Measurements from ENCODE around the gene PIAS1.

PIAS1 gene

DNA sequence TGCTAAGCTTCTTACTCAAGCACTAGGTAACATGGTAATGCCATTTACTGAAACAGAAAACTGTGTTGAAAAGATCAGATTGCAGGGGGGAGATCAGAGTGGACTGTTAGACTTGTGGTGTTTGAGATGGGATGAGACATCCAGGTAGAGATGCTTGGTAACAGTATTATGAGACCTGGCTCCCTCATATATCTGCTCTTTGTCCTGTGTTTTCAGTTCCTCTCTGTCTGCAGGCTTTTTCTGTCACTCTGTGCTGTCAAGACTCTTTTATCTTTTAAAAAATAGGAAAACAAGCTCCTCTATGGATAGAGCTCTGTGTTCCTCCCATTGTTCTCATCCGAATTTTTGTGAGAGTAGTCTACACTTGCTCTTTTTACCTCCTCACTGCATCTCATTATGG, 103.0 kb downstream of the PIAS1 start:
- ChIA-PET POLR2A (interaction anchor here (0.7 kb wide), 1 partner anchor 34 kb away, joined by 4 read pairs; no protein-coding TSS in a partner anchor), CTCF (interaction anchor here (0.6 to 2.5 kb wide), 2 partner anchors 142 to 294 kb away, joined by 3 to 10 read pairs; no protein-coding TSS in a partner anchor)
- H3K9me3 ChIP-seq (ENCODE audit: control insufficient read depth, insufficient read depth, low read depth, low read length), result no peaks in the 10 kb centered on the region
- H3K4me1 ChIP-seq (ENCODE audit: control insufficient read depth, insufficient read depth, low read length), result no peaks in the 10 kb centered on the region
- H3K36me3 ChIP-seq (ENCODE audit: control insufficient read depth in 2 of 2, insufficient read depth in 1 of 2, low read length in 2 of 2), result peaks cover 13 to 18% of the 10 kb centered on the region in 2 experiments
- no peak overlapping the region for H3K4me3 ChIP-seq (ENCODE audit: low read depth, low read length)
- no peak overlapping the region for H3K27ac ChIP-seq (ENCODE audit: extremely low read depth, low read depth, low read length)
- TF ChIP-seq, protein P1, sequence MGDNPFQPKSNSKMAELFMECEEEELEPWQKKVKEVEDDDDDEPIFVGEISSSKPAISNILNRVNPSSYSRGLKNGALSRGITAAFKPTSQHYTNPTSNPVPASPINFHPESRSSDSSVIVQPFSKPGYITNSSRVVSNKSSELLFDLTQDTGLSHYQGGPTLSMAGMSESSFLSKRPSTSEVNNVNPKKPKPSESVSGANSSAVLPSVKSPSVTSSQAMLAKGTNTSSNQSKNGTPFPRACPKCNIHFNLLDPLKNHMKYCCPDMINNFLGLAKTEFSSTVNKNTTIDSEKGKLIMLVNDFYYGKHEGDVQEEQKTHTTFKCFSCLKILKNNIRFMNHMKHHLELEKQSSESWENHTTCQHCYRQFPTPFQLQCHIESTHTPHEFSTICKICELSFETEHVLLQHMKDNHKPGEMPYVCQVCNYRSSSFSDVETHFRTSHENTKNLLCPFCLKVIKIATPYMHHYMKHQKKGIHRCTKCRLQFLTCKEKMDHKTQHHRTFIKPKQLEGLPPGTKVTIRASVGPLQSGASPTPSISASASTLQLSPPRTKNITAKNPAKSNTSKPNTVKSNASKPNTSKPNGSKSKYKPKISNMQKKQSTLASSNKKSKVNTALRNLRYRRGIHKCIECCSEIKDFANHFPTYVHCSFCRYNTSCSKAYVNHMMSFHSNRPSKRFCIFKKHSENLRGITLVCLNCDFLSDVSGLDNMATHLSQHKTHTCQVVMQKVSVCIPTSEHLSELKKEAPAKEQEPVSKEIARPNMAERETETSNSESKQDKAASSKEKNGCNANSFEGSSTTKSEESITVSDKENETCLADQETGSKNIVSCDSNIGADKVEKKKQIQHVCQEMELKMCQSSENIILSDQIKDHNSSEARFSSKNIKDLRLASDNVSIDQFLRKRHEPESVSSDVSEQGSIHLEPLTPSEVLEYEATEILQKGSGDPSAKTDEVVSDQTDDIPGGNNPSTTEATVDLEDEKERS (tag by site-specific recombination; IDR thresholded peaks at IDR 0.05), result no peak
- TF ChIP-seq ZNF76 (tag by site-specific recombination; IDR thresholded peaks at IDR 0.05; ENCODE audit: borderline replicate concordance, low read depth), result no peak
- no peak for TF ChIP-seq ZNF426 (tag by site-specific recombination; IDR thresholded peaks at IDR 0.05)
- TF ChIP-seq, protein P2, sequence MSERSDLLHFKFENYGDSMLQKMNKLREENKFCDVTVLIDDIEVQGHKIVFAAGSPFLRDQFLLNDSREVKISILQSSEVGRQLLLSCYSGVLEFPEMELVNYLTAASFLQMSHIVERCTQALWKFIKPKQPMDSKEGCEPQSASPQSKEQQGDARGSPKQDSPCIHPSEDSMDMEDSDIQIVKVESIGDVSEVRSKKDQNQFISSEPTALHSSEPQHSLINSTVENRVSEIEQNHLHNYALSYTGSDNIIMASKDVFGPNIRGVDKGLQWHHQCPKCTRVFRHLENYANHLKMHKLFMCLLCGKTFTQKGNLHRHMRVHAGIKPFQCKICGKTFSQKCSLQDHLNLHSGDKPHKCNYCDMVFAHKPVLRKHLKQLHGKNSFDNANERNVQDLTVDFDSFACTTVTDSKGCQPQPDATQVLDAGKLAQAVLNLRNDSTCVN (tag by site-specific recombination; optimal IDR thresholded peaks at IDR 0.05), result no peak
- TF ChIP-seq ZBTB20 (tag by site-specific recombination; IDR thresholded peaks at IDR 0.05), result no peak
- no peak for TF ChIP-seq ZSCAN23 (tag by site-specific recombination; IDR thresholded peaks at IDR 0.05)
- TF ChIP-seq, protein P3, sequence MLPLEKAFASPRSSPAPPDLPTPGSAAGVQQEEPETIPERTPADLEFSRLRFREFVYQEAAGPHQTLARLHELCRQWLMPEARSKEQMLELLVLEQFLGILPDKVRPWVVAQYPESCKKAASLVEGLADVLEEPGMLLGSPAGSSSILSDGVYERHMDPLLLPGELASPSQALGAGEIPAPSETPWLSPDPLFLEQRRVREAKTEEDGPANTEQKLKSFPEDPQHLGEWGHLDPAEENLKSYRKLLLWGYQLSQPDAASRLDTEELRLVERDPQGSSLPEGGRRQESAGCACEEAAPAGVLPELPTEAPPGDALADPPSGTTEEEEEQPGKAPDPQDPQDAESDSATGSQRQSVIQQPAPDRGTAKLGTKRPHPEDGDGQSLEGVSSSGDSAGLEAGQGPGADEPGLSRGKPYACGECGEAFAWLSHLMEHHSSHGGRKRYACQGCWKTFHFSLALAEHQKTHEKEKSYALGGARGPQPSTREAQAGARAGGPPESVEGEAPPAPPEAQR (tag by site-specific recombination; IDR thresholded peaks at IDR 0.05), result no peak
- TF ChIP-seq, protein P4, sequence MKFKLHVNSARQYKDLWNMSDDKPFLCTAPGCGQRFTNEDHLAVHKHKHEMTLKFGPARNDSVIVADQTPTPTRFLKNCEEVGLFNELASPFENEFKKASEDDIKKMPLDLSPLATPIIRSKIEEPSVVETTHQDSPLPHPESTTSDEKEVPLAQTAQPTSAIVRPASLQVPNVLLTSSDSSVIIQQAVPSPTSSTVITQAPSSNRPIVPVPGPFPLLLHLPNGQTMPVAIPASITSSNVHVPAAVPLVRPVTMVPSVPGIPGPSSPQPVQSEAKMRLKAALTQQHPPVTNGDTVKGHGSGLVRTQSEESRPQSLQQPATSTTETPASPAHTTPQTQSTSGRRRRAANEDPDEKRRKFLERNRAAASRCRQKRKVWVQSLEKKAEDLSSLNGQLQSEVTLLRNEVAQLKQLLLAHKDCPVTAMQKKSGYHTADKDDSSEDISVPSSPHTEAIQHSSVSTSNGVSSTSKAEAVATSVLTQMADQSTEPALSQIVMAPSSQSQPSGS (tag by site-specific recombination; IDR thresholded peaks at IDR 0.05; ENCODE audit: low read depth), result no peak
- TF ChIP-seq ZNF175 (tag by site-specific recombination; IDR thresholded peaks at IDR 0.05), result no peak
- no peak for TF ChIP-seq OVOL3 (tag by site-specific recombination; IDR thresholded peaks at IDR 0.05)
- TF ChIP-seq ZNF202 (tag by site-specific recombination; IDR thresholded peaks at IDR 0.05; ENCODE audit: borderline replicate concordance), result no peak

DNA sequence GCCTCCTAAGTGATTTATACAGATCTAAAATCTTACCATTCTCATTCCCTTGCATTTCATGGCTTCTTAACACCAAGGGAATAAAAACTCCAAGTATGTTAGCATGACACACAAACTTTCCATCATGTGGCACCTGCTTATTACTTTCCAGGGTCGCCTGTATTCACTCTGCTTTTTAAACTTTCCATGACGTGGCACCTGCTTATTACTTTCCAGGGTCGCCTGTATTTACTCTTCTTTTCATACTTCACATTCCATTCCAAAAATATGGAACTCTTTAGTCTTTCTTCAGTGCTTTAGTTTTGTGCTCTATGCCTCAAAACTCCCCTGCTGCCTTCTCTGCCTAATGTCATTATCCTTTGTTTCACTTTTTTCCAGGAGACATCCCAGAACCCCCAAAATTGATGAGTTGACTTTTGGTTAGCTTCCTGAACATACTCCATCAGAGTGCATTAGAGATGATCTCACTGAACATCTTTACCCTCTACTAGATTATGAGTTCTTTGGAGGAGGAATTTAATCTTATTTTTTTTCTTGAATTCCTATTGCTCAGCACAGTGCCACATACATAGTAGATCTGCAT, 104.0 kb downstream of the PIAS1 start:
- no peaks in the 10 kb centered on the region for H3K4me1 ChIP-seq (ENCODE audit: control insufficient read depth, insufficient read depth, low read length)
- no peak overlapping the region for H3K27ac ChIP-seq (ENCODE audit: extremely low read depth, low read depth, low read length)
- ChIA-PET POLR2A (no interaction called here), CTCF (interaction anchor here (0.7 to 2.5 kb wide), 2 partner anchors 27 to 295 kb away, joined by 3 to 10 read pairs; no protein-coding TSS in a partner anchor)
- H3K4me3 ChIP-seq (ENCODE audit: low read depth, low read length), result no peak overlapping the region
- peaks cover 18 to 21% of the 10 kb centered on the region in 2 experiments for H3K36me3 ChIP-seq (ENCODE audit: control insufficient read depth in 2 of 2, insufficient read depth in 1 of 2, low read length in 2 of 2)
- TF ChIP-seq PRDM1 (tag by site-specific recombination; IDR thresholded peaks at IDR 0.05) (peak; percentile 64), ZNF785 (tag by site-specific recombination; IDR thresholded peaks at IDR 0.05) (no peak)
- H3K9me3 ChIP-seq (ENCODE audit: control insufficient read depth, insufficient read depth, low read depth, low read length), result no peaks in the 10 kb centered on the region

DNA sequence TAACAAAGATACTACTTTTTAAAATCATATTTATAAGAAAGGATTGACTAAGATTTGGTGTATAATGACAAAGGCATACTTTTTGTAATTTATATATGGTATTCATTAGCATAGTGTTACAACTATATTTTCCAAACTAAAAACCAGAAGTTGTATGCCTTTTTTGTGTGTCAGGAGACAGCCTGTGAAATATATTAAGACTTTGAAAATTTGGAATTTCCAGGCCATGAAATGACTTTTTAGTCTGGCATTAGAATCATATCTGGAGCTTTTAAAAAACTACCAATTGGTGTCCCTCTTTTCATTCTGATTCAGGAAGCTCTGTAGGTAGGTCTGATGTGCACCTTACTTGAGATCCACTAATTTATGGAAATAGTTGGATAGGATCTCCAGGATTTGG, 109.1 kb downstream of the PIAS1 start:
- CTCF ChIA-PET, result interaction anchor here (1.1 to 3.3 kb wide), 3 partner anchors 10 to 1217 kb away, joined by 4 to 17 read pairs (median 12); no protein-coding TSS in a partner anchor
- H3K36me3 ChIP-seq (ENCODE audit: control insufficient read depth in 2 of 2, insufficient read depth in 1 of 2, low read length in 2 of 2), result peaks cover 15 to 31% of the 10 kb centered on the region in 2 experiments
- H3K9me3 ChIP-seq (ENCODE audit: control insufficient read depth, insufficient read depth, low read depth, low read length), result no peaks in the 10 kb centered on the region
- POLR2A ChIA-PET, result interaction anchor here (0.5 kb wide), 1 partner anchor 233 kb away, joined by 3 read pairs; no protein-coding TSS in a partner anchor
- H3K4me1 ChIP-seq (ENCODE audit: control insufficient read depth, insufficient read depth, low read length), result no peaks in the 10 kb centered on the region
- no peak overlapping the region for H3K4me3 ChIP-seq (ENCODE audit: low read depth, low read length)
- no peak overlapping the region for H3K27ac ChIP-seq (ENCODE audit: extremely low read depth, low read depth, low read length)
- TF ChIP-seq ZNF19 (tag by site-specific recombination; IDR thresholded peaks at IDR 0.05; ENCODE audit: low read depth) (no peak), ZNF514 (tag by site-specific recombination; IDR thresholded peaks at IDR 0.05) (no peak), ZNF558 (tag by site-specific recombination; IDR thresholded peaks at IDR 0.05) (no peak), ZFP41 (tag by site-specific recombination; IDR thresholded peaks at IDR 0.05; ENCODE audit: borderline replicate concordance) (no peak), ZNF24 (tag by site-specific recombination; IDR thresholded peaks at IDR 0.05) (no peak), ZNF391 (tag by site-specific recombination; IDR thresholded peaks at IDR 0.05; ENCODE audit: borderline replicate concordance, low read depth) (no peak), ZNF560 (tag by site-specific recombination; IDR thresholded peaks at IDR 0.05; ENCODE audit: borderline replicate concordance) (no peak)
- TF ChIP-seq, protein P5, sequence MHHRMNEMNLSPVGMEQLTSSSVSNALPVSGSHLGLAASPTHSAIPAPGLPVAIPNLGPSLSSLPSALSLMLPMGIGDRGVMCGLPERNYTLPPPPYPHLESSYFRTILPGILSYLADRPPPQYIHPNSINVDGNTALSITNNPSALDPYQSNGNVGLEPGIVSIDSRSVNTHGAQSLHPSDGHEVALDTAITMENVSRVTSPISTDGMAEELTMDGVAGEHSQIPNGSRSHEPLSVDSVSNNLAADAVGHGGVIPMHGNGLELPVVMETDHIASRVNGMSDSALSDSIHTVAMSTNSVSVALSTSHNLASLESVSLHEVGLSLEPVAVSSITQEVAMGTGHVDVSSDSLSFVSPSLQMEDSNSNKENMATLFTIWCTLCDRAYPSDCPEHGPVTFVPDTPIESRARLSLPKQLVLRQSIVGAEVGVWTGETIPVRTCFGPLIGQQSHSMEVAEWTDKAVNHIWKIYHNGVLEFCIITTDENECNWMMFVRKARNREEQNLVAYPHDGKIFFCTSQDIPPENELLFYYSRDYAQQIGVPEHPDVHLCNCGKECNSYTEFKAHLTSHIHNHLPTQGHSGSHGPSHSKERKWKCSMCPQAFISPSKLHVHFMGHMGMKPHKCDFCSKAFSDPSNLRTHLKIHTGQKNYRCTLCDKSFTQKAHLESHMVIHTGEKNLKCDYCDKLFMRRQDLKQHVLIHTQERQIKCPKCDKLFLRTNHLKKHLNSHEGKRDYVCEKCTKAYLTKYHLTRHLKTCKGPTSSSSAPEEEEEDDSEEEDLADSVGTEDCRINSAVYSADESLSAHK (tag by site-specific recombination; IDR thresholded peaks at IDR 0.05), result no peak

Data from HEK293 (cell line).